Measurements from ENCODE around the gene MAP4K5. TPM values are rescaled to one million over a fixed set of nuclear protein-coding genes. Genes with fewer than 3 reads are reported as not detected.

Gene MAP4K5
- total RNA-seq, 1 experiment from 2014 or later = 39.1 TPM

DNA sequence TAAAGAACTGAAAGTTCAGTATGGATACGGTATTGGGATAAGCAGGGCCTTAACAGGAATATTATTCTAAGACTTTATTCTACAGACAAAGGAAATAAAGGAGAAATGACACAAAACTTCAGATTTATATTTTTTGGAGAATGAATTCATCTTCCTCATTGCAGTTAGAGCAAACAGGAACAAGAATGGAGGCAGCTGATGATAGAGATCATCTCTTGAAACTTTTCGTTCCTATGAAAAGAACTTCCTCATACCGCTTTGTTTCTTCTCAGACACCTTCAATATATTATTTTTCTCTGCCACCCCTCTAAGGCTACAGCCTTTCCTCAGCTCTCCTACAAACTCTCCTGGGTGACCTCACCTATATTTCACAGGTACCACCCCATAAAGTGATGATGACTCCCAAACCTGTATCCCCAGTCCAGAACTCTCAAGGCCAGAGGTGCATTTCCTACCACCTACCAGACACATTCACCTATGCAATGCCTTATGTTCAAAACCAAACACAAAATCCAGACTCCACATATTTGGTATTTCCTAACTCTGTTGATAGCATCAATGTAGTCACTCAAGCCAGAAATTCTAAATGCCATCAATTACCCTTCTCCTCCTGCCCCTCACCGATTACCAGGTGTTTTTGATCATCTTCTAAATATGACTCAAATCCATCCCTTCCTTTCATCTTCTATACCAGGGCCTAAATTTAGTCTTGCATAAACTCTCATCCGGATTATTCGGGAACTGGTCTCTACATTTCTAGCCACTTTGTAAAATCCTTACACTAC is 7.4 kb downstream of the MAP4K5 start:
- no peak for DNase-seq (ENCODE audit: low read depth, low spot score)
- no peak for ATAC-seq
- no peak overlapping the region for H2AFZ ChIP-seq (ENCODE audit: low read depth, low read length, poor library complexity, severe bottlenecking)
- TF ChIP-seq EZH2phosphoT487 (IDR thresholded peaks at IDR 0.05; ENCODE audit: borderline replicate concordance) (no peak), RAD21 (IDR thresholded peaks at IDR 0.05; ENCODE audit: low read depth) (no peak), FOSL1 (IDR thresholded peaks at IDR 0.05; ENCODE audit: low read depth) (no peak), ZNF274 (IDR thresholded peaks at IDR 0.05; ENCODE audit: low read depth, low read length) (no peak), POLR2A (IDR thresholded peaks at IDR 0.05; ENCODE audit: borderline replicate concordance, extremely low read depth, insufficient read depth, insufficient read length) (no peak), JUND (IDR thresholded peaks at IDR 0.05) (no peak), SIN3A (IDR thresholded peaks at IDR 0.05; ENCODE audit: low read depth) (no peak), CBX3 (IDR thresholded peaks at IDR 0.05; ENCODE audit: low read depth) (no peak), CEBPB (IDR thresholded peaks at IDR 0.05; ENCODE audit: low read depth) (no peak), SP1 (IDR thresholded peaks at IDR 0.05; ENCODE audit: low read depth) (no peak), SRF (IDR thresholded peaks at IDR 0.05; ENCODE audit: low read depth) (no peak), TCF7L2 (IDR thresholded peaks at IDR 0.05; ENCODE audit: borderline replicate concordance, extremely low read depth, insufficient read depth, insufficient read length) (no peak), YY1 (IDR thresholded peaks at IDR 0.05; ENCODE audit: extremely low read depth, insufficient replicate concordance, low read depth, low read length) (no peak), ZFX (IDR thresholded peaks at IDR 0.05) (no peak), EGR1 (IDR thresholded peaks at IDR 0.05; ENCODE audit: low read depth) (no peak), ELF1 (IDR thresholded peaks at IDR 0.05; ENCODE audit: borderline replicate concordance, low read depth) (no peak), EZH2 (IDR thresholded peaks at IDR 0.05) (no peak)
- TF ChIP-seq, protein P1, sequence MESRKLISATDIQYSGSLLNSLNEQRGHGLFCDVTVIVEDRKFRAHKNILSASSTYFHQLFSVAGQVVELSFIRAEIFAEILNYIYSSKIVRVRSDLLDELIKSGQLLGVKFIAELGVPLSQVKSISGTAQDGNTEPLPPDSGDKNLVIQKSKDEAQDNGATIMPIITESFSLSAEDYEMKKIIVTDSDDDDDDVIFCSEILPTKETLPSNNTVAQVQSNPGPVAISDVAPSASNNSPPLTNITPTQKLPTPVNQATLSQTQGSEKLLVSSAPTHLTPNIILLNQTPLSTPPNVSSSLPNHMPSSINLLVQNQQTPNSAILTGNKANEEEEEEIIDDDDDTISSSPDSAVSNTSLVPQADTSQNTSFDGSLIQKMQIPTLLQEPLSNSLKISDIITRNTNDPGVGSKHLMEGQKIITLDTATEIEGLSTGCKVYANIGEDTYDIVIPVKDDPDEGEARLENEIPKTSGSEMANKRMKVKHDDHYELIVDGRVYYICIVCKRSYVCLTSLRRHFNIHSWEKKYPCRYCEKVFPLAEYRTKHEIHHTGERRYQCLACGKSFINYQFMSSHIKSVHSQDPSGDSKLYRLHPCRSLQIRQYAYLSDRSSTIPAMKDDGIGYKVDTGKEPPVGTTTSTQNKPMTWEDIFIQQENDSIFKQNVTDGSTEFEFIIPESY (IDR thresholded peaks at IDR 0.05; ENCODE audit: extremely low read depth, insufficient replicate concordance, low read length) = no peak
- TF ChIP-seq, protein P2, sequence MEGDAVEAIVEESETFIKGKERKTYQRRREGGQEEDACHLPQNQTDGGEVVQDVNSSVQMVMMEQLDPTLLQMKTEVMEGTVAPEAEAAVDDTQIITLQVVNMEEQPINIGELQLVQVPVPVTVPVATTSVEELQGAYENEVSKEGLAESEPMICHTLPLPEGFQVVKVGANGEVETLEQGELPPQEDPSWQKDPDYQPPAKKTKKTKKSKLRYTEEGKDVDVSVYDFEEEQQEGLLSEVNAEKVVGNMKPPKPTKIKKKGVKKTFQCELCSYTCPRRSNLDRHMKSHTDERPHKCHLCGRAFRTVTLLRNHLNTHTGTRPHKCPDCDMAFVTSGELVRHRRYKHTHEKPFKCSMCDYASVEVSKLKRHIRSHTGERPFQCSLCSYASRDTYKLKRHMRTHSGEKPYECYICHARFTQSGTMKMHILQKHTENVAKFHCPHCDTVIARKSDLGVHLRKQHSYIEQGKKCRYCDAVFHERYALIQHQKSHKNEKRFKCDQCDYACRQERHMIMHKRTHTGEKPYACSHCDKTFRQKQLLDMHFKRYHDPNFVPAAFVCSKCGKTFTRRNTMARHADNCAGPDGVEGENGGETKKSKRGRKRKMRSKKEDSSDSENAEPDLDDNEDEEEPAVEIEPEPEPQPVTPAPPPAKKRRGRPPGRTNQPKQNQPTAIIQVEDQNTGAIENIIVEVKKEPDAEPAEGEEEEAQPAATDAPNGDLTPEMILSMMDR (IDR thresholded peaks at IDR 0.05 in 2 of 3, conservative IDR thresholded peaks at IDR 0.05 in 1 of 3; ENCODE audit: borderline replicate concordance in 1 of 3, insufficient read depth in 1 of 3, low read depth in 2 of 3, low read length in 2 of 3) = no peak
- TF ChIP-seq, protein P3, sequence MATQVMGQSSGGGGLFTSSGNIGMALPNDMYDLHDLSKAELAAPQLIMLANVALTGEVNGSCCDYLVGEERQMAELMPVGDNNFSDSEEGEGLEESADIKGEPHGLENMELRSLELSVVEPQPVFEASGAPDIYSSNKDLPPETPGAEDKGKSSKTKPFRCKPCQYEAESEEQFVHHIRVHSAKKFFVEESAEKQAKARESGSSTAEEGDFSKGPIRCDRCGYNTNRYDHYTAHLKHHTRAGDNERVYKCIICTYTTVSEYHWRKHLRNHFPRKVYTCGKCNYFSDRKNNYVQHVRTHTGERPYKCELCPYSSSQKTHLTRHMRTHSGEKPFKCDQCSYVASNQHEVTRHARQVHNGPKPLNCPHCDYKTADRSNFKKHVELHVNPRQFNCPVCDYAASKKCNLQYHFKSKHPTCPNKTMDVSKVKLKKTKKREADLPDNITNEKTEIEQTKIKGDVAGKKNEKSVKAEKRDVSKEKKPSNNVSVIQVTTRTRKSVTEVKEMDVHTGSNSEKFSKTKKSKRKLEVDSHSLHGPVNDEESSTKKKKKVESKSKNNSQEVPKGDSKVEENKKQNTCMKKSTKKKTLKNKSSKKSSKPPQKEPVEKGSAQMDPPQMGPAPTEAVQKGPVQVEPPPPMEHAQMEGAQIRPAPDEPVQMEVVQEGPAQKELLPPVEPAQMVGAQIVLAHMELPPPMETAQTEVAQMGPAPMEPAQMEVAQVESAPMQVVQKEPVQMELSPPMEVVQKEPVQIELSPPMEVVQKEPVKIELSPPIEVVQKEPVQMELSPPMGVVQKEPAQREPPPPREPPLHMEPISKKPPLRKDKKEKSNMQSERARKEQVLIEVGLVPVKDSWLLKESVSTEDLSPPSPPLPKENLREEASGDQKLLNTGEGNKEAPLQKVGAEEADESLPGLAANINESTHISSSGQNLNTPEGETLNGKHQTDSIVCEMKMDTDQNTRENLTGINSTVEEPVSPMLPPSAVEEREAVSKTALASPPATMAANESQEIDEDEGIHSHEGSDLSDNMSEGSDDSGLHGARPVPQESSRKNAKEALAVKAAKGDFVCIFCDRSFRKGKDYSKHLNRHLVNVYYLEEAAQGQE (IDR thresholded peaks at IDR 0.05; ENCODE audit: low read depth) = no peak
- H4K20me1 ChIP-seq (ENCODE audit: insufficient read depth) = peaks cover 27% of the 10 kb centered on the region; the same call in 1 of the 2 replicates
- H3K4me3 ChIP-seq (replicated peaks in 1 of 2; ENCODE audit: low read depth in 1 of 2, low read length in 2 of 2) = no peak overlapping the region
- intact Hi-C loops (cut with micrococcal nuclease) = no loop called here
- H3K27me3 ChIP-seq (ENCODE audit: insufficient read depth, low read length) = no peaks in the 10 kb centered on the region
- H3K9me2 ChIP-seq (ENCODE audit: insufficient read depth) = no peaks in the 10 kb centered on the region
- peaks cover 99% of the 10 kb centered on the region for H3K79me2 ChIP-seq (ENCODE audit: insufficient read depth, low read length)
- ChIA-PET CTCF (interaction anchor here (1.0 kb wide), 1 partner anchor 203 kb away, joined by 3 read pairs; no protein-coding TSS in a partner anchor), RAD21 (ENCODE audit: low non-redundant PET in 1 of 2, low total read pairs in 2 of 2, uncharacterized antibody in 2 of 2, unreplicated experiment in 2 of 2) (no interaction called here), POLR2A (no interaction called here)
- H3K4me2 ChIP-seq (ENCODE audit: low read length) = no peak overlapping the region
- peaks cover 17 to 34% of the 10 kb centered on the region in 2 experiments for H3K4me1 ChIP-seq (ENCODE audit: control insufficient read depth in 1 of 2, insufficient read depth in 2 of 2, low read length in 2 of 2)
- H3K27ac ChIP-seq (ENCODE audit: low read depth, low read length) = no peak overlapping the region
- no peaks in the 10 kb centered on the region for H3K36me3 ChIP-seq (ENCODE audit: control insufficient read depth in 1 of 2, insufficient read depth in 2 of 2, low read length in 2 of 2)
- no peaks in the 10 kb centered on the region for H3K9me3 ChIP-seq (ENCODE audit: control insufficient read depth in 1 of 2, insufficient read depth in 1 of 2, low read depth in 1 of 2, low read length in 2 of 2)
- no peak overlapping the region for H3K9ac ChIP-seq (ENCODE audit: low read length)
- no TSS peak for BruUV-seq (replicated peaks)
